GM18507 (cell line): Measurements from ENCODE around the gene EPS8L3.
"Not testable (repeated sequence)": the region's sequence is repeated elsewhere in the genome, so short reads cannot be mapped to it uniquely, and the experiment has no call there.

Source experiments
- DNase-seq: peaks from one replicate; pipeline ENCODE4 v3.0.0; 2011; ENCODE audit warnings: low read depth; ENCODE audit not compliant: insufficient read length; ENCODE audit errors: extremely low spot score
- FAIRE-seq: peaks from 2 replicates; lab custom pipeline; 2011; peaks lifted over from hg19 to GRCh38; lab: Jason Lieb, UNC

Gene EPS8L3

DNA sequence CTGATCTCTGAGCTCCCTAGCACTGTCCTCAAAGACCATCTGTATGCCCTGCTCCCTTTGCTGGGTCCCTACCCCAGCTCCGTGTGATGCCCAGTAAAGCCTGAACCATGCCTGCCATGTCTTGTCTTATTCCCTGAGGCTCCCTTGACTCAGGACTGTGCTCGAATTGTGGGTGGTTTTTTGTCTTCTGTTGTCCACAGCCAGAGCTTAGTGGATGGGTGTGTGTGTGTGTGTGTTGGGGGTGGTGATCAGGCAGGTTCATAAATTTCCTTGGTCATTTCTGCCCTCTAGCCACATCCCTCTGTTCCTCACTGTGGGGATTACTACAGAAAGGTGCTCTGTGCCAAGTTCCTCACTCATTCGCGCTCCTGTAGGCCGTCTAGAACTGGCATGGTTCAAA lies 46.0 kb downstream of the EPS8L3 start:
- DNase-seq (no peak), FAIRE-seq (no peak)

DNA sequence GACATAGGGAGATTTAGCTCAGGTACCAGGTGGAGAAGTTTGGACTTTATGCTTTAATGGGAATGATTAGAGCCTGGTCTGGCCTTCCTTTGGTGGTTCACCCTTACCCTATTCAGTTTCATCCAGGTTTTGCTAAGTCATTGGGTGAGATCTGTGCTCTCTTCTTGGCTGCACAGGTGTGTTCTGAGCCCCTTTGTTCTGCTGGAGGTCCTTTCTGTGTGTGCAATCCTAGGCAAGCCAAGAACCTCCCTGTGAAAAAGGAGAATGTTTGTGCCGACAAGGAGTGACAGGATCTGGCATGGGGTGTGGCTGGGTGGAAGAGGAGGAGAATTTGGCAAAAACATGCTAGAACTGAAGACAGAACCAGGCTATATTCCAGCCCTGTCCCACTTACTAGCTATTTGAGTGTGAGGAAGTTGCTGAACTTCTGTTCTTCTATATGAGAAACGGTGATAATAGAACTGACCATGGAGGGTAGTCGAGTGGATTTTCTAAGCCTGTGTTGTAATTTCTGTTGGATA lies 47.1 kb downstream of the EPS8L3 start:
- FAIRE-seq = no peak
- no peak for DNase-seq

DNA sequence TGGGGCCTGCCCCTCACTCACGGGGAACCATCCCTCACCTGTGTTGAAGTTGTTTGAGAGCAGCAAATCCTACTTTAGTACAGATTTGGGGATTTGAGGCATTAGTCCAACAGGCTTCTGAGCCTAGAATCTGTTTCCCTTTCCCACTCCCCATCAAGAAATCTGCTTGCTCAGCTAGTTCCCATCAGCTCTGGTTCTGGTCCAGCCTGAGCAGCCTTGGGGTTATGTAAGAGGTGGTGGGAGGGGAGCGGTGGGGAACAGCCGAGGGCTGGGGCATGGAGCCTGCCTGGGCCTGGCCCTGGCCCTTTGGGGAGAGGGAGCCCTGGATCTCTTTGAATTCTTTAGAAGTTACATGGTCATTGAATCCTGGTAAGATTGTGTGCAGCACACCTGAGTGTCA lies 47.6 kb downstream of the EPS8L3 start:
- no peak for FAIRE-seq
- DNase-seq = no peak

DNA sequence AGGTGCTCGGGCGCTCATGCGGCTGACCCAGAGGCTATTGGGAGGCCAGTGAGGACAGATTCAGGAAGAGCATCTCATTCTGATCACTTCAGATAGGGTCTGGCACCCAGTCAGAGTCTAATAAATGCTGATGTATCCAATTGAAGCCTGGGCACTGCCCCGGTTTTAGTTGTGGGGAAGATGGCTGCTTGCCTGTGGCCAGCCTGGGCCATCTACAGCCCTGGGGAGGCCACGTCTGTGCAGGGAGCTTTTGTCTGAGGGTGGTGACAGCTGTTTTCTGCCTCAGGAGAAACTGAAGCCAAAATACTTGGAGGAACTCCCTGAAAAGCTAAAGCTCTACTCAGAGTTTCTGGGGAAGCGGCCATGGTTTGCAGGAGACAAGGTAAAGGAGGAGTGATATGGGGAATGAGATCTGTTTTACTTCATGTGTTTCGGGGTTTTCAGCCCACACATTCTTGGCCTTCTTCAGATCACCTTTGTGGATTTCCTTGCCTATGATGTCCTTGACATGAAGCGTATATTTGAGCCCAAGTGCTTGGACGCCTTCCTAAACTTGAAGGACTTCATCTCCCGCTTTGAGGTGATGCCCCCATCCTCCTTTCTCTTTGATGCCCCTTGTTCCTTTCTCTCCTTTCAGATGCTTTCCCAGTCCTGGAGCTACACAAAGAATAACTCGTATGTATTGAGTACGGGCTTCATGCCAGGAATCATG lies 48.9 kb downstream of the EPS8L3 start:
- DNase-seq (no peak), FAIRE-seq (no peak)

DNA sequence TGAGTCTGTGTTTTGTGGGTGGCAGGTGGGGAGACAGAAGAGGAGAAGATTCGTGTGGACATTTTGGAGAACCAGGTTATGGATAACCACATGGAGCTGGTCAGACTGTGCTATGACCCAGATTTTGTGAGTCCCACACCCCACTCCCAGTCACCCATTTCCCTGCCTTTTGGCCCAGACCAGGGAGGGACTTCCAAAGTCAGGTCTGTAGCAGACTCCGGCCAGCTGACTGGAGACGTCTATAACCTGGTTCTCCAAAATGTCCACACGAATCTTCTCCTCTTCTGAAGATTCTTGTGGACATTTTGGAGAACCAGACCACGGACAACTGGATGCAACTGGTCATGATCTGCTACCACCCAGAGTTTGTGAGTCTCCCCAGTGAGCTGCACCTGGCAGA lies 50.1 kb downstream of the EPS8L3 start:
- DNase-seq = no peak
- no peak for FAIRE-seq

DNA sequence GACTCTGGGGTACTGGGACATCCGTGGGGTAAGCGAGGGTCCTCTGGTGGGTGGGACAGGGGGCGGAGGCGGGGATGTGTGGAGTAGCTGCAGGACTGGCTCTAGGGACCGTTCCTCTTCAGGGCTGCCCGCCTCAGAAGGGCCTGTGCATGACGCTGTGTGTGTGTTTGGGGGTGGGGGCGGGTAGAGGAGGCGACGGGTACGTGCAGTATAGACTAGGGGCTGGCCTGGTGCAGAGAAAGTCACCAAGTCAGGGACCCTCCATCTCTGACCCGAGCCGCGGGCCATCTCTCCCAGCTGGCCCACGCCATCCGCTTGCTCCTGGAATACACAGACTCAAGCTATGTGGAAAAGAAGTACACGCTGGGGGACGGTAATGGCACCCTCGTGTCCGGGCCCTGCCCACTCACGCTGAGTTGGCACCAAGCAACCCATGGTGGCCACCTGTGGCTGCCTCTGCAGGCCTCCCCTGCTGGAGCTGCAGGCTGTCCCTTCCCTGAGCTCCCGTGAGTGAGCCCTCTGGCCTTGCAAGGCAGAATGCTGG lies 51.3 kb downstream of the EPS8L3 start:
- FAIRE-seq (no peak), DNase-seq (no peak)

DNA sequence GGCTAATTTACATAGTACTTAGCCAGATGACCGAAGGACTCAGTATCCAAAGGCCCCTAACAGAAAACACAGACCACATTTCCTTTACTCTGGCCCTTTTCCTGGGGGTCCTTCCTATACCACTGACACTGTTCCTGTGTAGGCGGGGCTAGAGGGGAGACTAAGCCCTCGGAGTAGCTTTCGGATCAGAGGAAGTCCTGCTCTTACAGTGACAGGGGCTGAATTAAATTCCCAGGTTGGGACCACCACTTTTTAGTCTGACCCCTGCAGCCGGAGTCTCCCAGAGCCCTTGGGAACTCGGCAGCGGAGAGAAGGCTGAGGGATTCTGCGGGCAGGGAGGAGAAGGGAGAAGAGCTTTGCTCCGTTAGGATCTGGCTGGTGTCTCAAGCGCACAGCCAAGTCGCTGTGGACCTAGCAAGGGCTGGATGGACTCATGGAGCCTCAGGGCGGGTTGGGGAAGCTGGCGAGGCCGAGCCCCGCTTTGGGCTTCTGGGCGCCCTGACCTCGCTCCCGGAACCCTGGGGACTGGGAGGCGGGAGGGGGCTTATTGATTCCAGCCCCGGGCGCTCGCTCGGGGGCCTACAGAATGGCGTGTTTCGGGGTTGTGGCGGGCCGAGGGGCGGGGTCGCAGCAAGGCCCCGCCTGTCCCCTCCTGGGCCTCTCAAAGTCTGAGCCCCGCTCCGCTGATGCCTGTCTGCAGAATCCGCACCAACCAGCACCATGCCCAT lies 52.0 kb downstream of the EPS8L3 start, which contains the start of gene GSTM5:
Gene GSTM5 (plus strand): TSS at position 659 of the 728 bp plus-strand sequence. CDS start 62 bp downstream, at position 721.
- DNase-seq, FAIRE-seq: not testable (repeated sequence)

DNA sequence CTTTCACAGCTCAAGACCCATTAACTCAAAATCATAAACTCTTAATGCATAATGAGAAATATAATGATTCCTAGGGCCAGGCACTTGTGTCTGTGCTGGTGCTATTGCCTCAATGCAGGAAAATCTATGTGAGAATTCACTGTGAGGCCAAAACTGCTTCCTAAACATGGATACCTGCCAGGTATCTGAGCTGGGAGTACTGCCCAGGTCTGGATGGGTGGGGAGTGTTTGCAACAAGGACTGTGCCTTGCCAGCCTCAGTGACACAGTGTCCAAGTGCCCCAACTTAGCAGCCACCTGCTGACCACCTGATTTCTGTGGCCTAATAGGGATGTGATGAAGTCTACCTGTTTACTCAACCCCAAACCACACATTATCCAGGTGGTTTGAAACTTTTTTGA lies 53.9 kb downstream of the EPS8L3 start:
- DNase-seq, FAIRE-seq: not testable (repeated sequence)

DNA sequence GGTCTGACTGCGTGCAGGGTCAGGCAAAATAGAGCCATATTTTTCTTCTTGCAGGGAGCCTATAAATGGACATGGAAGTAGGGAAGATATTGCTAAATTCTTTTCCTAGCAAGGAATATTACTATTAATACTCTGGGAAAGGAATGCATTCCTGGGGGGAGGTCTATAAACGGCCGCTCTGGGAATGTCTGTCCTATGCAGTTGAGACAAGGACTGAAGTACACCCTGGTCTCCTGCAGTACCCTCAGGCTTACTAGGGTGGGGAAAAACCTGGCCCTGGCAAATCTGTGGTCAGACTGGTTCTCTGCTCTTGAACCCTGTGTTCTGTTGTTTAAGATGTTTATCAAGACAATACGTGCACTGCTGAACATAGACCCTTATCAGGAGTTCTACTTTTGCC lies 54.8 kb downstream of the EPS8L3 start:
- not testable (repeated sequence) for DNase-seq, FAIRE-seq

DNA sequence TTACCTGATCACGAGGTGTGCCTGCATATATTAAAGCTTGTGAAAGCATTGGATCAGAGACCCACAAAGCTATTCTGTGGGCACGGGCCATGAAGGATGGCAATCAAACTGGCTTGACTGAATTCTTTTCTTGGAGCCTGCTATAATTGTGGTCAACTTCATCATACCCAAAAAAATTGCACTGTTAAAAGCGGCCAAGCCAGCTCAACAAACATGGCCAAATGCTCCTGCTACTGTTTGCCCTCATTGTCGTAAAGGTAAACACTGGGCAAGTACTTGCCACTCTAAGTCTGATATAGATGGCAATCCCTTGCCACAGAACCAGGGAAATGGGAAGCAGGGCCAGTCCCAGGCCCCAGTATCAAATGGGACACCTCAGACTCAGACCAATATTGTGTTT lies 58.3 kb downstream of the EPS8L3 start:
- DNase-seq = no peak
- no peak for FAIRE-seq

DNA sequence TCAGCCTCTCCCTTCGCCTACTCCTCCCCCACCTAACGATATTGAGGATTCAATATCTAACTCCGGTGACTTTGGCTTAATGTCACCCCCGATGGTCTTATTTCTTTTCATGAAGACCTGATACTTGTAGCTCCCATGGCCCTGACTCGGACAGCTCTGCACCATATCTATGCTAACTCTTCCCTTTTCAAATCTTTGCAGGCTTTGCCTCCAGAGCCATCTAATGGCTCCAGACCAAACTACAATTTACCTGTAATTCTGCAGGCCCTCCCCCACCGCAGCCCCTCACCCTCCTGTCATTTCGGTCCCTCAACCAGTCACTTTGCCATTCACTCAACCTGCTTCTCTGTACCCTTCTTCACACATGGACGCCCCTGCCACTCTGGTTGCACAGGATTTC lies 59.5 kb downstream of the EPS8L3 start:
- FAIRE-seq (no peak), DNase-seq (no peak)

DNA sequence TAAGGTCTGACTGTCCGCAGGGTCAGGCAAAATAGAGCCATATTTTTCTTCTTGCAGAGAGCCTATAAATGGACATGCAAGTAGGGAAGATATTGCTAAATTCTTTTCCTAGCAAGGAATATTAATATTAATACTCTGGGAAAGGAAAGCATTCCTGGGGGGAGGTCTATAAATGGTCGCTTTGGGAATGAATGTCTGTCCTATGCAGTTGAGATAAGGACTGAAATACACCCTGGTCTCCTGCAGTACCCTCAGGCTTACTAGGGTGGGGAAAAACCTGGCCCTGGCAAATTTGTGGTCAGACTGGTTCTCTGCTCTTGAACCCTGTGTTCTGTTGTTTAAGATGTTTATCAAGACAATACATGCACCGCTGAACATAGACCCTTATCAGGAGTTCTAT lies 60.8 kb downstream of the EPS8L3 start:
- DNase-seq, FAIRE-seq: not testable (repeated sequence)
